MG63 (cell line): ENCODE data around the gene CLASP1. TPM values are rescaled to one million over a fixed set of nuclear protein-coding genes. Genes with fewer than 3 reads are reported as not detected.

Source experiments
- DNase-seq: peaks from one replicate; pipeline ENCODE4 v3.0.0-alpha.2; 2020
- H3K27me3 ChIP-seq: fragments of 250-450 bp; sonication (Bioruptor Pico); 2 replicates; pipeline ENCODE4 v1.5.1; 2020; ENCODE audit warnings: mild to moderate bottlenecking, moderate library complexity
- H3K36me3 ChIP-seq: fragments of 250-450 bp; sonication (Bioruptor Pico); 2 replicates; pipeline ENCODE4 v1.5.1; 2020; ENCODE audit warnings: mild to moderate bottlenecking, moderate library complexity
- H3K4me3 ChIP-seq: fragments of 250-450 bp; sonication (Bioruptor Pico); 2 replicates; pipeline ENCODE4 v1.5.1; 2020; ENCODE audit warnings: mild to moderate bottlenecking, moderate library complexity
- H3K9me3 ChIP-seq: fragments of 250-450 bp; sonication (Bioruptor Pico); 2 replicates; pipeline ENCODE4 v1.5.1; 2020; ENCODE audit warnings: mild to moderate bottlenecking, moderate library complexity
- total RNA-seq: library from RNA; depleted of rRNA; stranded (reverse); fragments of >200 nt; shearing (Covaris generic); gene quantifications from 2 replicates; pipeline ENCODE4 v1.2.3, GENCODE V29; 2014; ENCODE audit warnings: low replicate concordance; rRNA removed

The CLASP1 gene
- total RNA-seq, 1 experiment from 2014 or later = 20.8 TPM

- H3K36me3 ChIP-seq = no peaks in the 10 kb centered on the region
- no peaks in the 10 kb centered on the region for H3K9me3 ChIP-seq
- H3K4me3 ChIP-seq = no peak overlapping the region
- H3K27me3 ChIP-seq = no peaks in the 10 kb centered on the region
- no peak for DNase-seq
These were observed 360.6 kb downstream of the CLASP1 start for GRCh38 chr2:121288454-121289231.

DNA sequence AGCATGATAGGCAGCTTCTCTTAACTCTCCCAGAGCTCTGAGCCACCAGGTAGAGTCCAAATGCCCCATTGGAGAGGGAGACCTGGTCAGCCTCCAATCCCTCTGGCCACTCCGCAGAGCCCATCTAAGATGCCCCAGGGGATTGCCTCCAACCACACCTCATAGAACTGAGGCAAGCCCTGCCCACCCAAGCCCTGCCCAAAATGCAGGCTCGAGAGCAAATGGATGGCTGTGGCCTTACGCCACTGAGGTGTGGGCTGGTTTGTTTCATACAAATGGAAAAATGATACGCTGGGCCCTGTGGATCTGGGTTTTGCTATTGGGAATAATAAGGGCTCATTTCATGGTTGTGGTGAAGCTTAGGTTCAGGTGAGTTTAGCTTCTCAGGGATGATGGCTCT, 361.3 kb downstream of the CLASP1 start:
- H3K27me3 ChIP-seq = no peaks in the 10 kb centered on the region
- no peaks in the 10 kb centered on the region for H3K9me3 ChIP-seq
- H3K4me3 ChIP-seq = no peak overlapping the region
- H3K36me3 ChIP-seq = no peaks in the 10 kb centered on the region
- no peak for DNase-seq

Other genes with a start within 250 kb of the CLASP1 start
- not detected in 2 replicates for gene RNU4ATAC, start 118.6 kb downstream of the CLASP1 start, total RNA-seq
- gene NIFK, start 87.4 kb upstream of the CLASP1 start, total RNA-seq = 137 and 150 TPM in 2 replicates
- 24.0 and 29.2 TPM in 2 replicates for gene TSN, start 106.2 kb upstream of the CLASP1 start, total RNA-seq